ENCODE data around the gene HAUS8. TPM values are rescaled to one million over a fixed set of nuclear protein-coding genes. Genes with fewer than 3 reads are reported as not detected.

The HAUS8 gene
- polyA plus RNA-seq, 1 donor from 2014 or later, result 3.6 TPM

DNA sequence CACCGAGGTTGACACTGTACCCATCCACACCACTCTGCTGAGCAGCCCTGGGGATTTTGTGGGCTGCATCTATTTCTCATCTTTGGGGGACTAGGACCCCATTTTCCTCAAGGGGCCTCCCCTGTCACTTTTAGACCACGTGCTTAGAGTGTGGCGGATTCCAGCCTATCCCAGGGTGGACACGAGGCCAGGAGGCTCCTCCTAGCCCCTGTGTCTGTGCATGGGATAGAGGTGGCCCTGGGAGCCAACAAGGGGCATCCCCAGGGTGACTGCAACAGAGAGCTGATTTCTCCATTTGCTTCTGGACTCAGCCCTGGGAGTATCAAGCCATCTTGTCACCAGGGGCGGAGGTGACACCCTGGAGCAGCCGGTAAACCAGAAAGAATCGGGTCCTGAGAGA lies 72.8 kb downstream of the HAUS8 start:
- no peak for TF ChIP-seq POLR2AphosphoS5 (IDR thresholded peaks at IDR 0.05)
- TF ChIP-seq SMC3 (conservative IDR thresholded peaks at IDR 0.05; ENCODE audit: poor library complexity), result no peak
- TF ChIP-seq, protein P1, sequence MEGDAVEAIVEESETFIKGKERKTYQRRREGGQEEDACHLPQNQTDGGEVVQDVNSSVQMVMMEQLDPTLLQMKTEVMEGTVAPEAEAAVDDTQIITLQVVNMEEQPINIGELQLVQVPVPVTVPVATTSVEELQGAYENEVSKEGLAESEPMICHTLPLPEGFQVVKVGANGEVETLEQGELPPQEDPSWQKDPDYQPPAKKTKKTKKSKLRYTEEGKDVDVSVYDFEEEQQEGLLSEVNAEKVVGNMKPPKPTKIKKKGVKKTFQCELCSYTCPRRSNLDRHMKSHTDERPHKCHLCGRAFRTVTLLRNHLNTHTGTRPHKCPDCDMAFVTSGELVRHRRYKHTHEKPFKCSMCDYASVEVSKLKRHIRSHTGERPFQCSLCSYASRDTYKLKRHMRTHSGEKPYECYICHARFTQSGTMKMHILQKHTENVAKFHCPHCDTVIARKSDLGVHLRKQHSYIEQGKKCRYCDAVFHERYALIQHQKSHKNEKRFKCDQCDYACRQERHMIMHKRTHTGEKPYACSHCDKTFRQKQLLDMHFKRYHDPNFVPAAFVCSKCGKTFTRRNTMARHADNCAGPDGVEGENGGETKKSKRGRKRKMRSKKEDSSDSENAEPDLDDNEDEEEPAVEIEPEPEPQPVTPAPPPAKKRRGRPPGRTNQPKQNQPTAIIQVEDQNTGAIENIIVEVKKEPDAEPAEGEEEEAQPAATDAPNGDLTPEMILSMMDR (IDR thresholded peaks at IDR 0.05; ENCODE audit: poor library complexity, severe bottlenecking), result no peak
- TF ChIP-seq, protein P2, sequence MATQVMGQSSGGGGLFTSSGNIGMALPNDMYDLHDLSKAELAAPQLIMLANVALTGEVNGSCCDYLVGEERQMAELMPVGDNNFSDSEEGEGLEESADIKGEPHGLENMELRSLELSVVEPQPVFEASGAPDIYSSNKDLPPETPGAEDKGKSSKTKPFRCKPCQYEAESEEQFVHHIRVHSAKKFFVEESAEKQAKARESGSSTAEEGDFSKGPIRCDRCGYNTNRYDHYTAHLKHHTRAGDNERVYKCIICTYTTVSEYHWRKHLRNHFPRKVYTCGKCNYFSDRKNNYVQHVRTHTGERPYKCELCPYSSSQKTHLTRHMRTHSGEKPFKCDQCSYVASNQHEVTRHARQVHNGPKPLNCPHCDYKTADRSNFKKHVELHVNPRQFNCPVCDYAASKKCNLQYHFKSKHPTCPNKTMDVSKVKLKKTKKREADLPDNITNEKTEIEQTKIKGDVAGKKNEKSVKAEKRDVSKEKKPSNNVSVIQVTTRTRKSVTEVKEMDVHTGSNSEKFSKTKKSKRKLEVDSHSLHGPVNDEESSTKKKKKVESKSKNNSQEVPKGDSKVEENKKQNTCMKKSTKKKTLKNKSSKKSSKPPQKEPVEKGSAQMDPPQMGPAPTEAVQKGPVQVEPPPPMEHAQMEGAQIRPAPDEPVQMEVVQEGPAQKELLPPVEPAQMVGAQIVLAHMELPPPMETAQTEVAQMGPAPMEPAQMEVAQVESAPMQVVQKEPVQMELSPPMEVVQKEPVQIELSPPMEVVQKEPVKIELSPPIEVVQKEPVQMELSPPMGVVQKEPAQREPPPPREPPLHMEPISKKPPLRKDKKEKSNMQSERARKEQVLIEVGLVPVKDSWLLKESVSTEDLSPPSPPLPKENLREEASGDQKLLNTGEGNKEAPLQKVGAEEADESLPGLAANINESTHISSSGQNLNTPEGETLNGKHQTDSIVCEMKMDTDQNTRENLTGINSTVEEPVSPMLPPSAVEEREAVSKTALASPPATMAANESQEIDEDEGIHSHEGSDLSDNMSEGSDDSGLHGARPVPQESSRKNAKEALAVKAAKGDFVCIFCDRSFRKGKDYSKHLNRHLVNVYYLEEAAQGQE (IDR thresholded peaks at IDR 0.05; ENCODE audit: borderline replicate concordance), result no peak
- no peak for TF ChIP-seq EZH2 (IDR thresholded peaks at IDR 0.05; ENCODE audit: borderline replicate concordance, insufficient read depth, low read length, poor library complexity, severe bottlenecking)
- no peak for TF ChIP-seq EP300 (conservative IDR thresholded peaks at IDR 0.05; ENCODE audit: poor library complexity, severe bottlenecking)
- TF ChIP-seq MXI1 (conservative IDR thresholded peaks at IDR 0.05; ENCODE audit: poor library complexity, severe bottlenecking), result no peak
- no peak for TF ChIP-seq RAD21 (conservative IDR thresholded peaks at IDR 0.05)
- TF ChIP-seq TAF1 (IDR thresholded peaks at IDR 0.05; ENCODE audit: low read depth), result no peak
- Histone ChIP-seq H3K4me2 (ENCODE audit: low read length) (no peak overlapping the region), H3K9me2 (ENCODE audit: insufficient read depth, low read length) (no peaks in the 10 kb centered on the region), H2AFZ (ENCODE audit: low read depth, low read length) (no peak overlapping the region), H3K36me3 (ENCODE audit: insufficient read depth, low read length) (no peaks in the 10 kb centered on the region), H3F3A (ENCODE audit: insufficient read depth, low read length, poor library complexity, severe bottlenecking) (no peaks in the 10 kb centered on the region), H3K9me3 (ENCODE audit: low read length) (no peaks in the 10 kb centered on the region), H3K27me3 (ENCODE audit: insufficient read depth, low read depth, low read length) (no peaks in the 10 kb centered on the region), H3K79me2 (replicated peaks; ENCODE audit: insufficient read depth, low read length) (no peaks in the 10 kb centered on the region), H3K4me3 (ENCODE audit: low read length) (no peak overlapping the region), H3K9ac (ENCODE audit: low read length) (no peak overlapping the region), H3K27ac (ENCODE audit: low read length) (no peak overlapping the region), H4K20me1 (ENCODE audit: insufficient read depth) (no peaks in the 10 kb centered on the region)

DNA sequence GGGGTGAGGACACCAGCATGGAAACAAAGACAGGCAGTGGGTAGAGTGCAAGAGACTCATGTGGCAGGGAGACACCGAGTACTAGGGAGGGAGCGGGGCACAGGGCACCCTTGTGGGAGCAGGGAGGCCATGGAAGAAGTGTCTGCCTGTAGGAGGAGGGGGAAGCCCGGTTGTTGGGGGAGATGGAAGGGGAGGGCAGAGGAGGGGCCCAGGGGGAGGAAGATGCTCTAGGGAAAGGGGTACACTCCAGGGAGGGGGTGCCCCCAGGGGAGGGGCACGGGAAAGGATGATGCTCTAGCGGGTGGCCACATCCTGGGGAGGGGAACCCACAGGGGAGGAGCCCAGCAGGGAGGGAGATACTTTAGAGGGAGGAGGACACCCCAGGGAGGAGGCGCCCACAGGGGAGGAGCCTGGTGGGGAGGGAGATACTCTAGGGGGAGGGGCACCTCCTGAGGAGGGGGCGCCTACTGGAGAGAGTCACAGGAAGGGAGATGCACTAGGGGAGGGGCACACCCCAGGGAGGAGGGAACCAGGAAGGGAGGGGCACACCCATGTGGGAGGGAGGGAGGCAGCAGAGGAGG lies 73.6 kb downstream of the HAUS8 start:
- Histone ChIP-seq H3K9me3 (ENCODE audit: low read length) (no peaks in the 10 kb centered on the region), H3K9ac (ENCODE audit: low read length) (no peak overlapping the region), H3K36me3 (ENCODE audit: insufficient read depth, low read length) (no peaks in the 10 kb centered on the region), H3K4me2 (ENCODE audit: low read length) (no peak overlapping the region), H3K79me2 (replicated peaks; ENCODE audit: insufficient read depth, low read length) (no peaks in the 10 kb centered on the region), H4K20me1 (ENCODE audit: insufficient read depth) (no peaks in the 10 kb centered on the region), H2AFZ (ENCODE audit: low read depth, low read length) (no peak overlapping the region), H3F3A (ENCODE audit: insufficient read depth, low read length, poor library complexity, severe bottlenecking) (no peaks in the 10 kb centered on the region), H3K27ac (ENCODE audit: low read length) (no peak overlapping the region), H3K4me3 (ENCODE audit: low read length) (no peak overlapping the region), H3K27me3 (ENCODE audit: insufficient read depth, low read depth, low read length) (no peaks in the 10 kb centered on the region), H3K9me2 (ENCODE audit: insufficient read depth, low read length) (no peaks in the 10 kb centered on the region)
- TF ChIP-seq RAD21 (conservative IDR thresholded peaks at IDR 0.05) (no peak), EZH2 (IDR thresholded peaks at IDR 0.05; ENCODE audit: borderline replicate concordance, insufficient read depth, low read length, poor library complexity, severe bottlenecking) (no peak), TAF1 (IDR thresholded peaks at IDR 0.05; ENCODE audit: low read depth) (no peak), SMC3 (conservative IDR thresholded peaks at IDR 0.05; ENCODE audit: poor library complexity) (no peak), MXI1 (conservative IDR thresholded peaks at IDR 0.05; ENCODE audit: poor library complexity, severe bottlenecking) (no peak)
- TF ChIP-seq, protein P2 (IDR thresholded peaks at IDR 0.05; ENCODE audit: borderline replicate concordance), result no peak

Data from neural cell (in vitro differentiated cells).